Measurements from ENCODE around the gene B4GALNT3.

B4GALNT3 gene

DNA sequence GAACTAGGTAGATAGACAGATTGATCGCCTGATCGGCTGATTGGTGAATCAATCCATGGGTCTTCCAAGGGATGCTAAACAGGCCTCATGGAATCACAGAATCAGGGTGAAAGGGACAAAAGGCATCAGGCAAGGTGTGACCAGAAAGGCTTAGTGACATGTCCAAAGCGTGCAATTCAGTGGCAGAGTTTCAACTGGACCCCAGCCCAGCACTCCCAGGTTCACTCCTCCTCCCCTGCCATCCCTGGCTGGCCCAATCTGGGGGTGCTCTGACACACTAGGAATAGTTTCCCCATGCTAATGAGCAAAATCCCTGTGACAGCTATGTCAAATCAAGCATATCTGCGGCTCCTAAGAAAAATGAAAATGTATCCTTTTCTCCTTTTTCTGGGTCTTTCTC is 153.1 kb downstream of the B4GALNT3 start:
- H3K27ac Mint-ChIP-seq = no peak overlapping the region
- no peaks in the 10 kb centered on the region for H3K9me3 Mint-ChIP-seq
- no peak for ATAC-seq
- H3K27me3 Mint-ChIP-seq = no peaks in the 10 kb centered on the region
- H3K4me3 Mint-ChIP-seq = no peak overlapping the region
- no peak for DNase-seq
- H3K4me1 Mint-ChIP-seq = peaks cover 43% of the 10 kb centered on the region
